Neuronal stem cell (in vitro differentiated cells): Measurements from ENCODE around the gene MYCN.
A peak's percentile ranks its signal among the peaks of the same experiment; 100 is the strongest.
"Not testable (repeated sequence)": the region's sequence is repeated elsewhere in the genome, so short reads cannot be mapped to it uniquely, and the experiment has no call there.

Source experiments
- DNase-seq: peaks from one replicate; pipeline ENCODE4 v3.0.0-alpha.2; 2013; ENCODE audit warnings: low spot score
- H2AFZ ChIP-seq: one replicate; pipeline ENCODE4 v1.6.1; 2013; ENCODE audit warnings: mild to moderate bottlenecking, low read length, inconsistent platforms
- H2AK5ac ChIP-seq: 2 replicates; pipeline ENCODE4 v1.6.1; 2013; ENCODE audit warnings: low read depth, mild to moderate bottlenecking, inconsistent platforms, low read length, moderate library complexity, mixed read lengths
- H2BK120ac ChIP-seq: 2 replicates; pipeline ENCODE4 v1.6.1; 2013; ENCODE audit warnings: low read depth, mild to moderate bottlenecking, inconsistent platforms, low read length, moderate library complexity, mixed read lengths
- H2BK12ac ChIP-seq: one replicate; pipeline ENCODE4 v1.6.1; 2013; ENCODE audit warnings: low read length, inconsistent platforms
- H2BK15ac ChIP-seq: 2 replicates; pipeline ENCODE4 v1.6.1; 2013; ENCODE audit warnings: mild to moderate bottlenecking, low read length, inconsistent platforms, mixed read lengths
- H2BK5ac ChIP-seq: one replicate; pipeline ENCODE4 v1.6.1; 2013; ENCODE audit warnings: inconsistent platforms, mild to moderate bottlenecking, low read length, moderate library complexity
- H3K14ac ChIP-seq: one replicate; pipeline ENCODE4 v1.6.1; 2013; ENCODE audit warnings: low read length, inconsistent platforms
- H3K18ac ChIP-seq: 2 replicates; pipeline ENCODE4 v1.6.1; 2013; ENCODE audit warnings: low read length, inconsistent platforms
- H3K23ac ChIP-seq: 2 replicates; pipeline ENCODE4 v1.6.1; 2013; ENCODE audit warnings: low read depth, mild to moderate bottlenecking, mixed read lengths, low read length, inconsistent platforms; ENCODE audit not compliant: poor library complexity
- H3K27ac ChIP-seq: replicated peaks from 3 replicates; pipeline ENCODE4 v1.5.1; 2013; ENCODE audit warnings: low read length, inconsistent platforms
- H3K27me3 ChIP-seq, 3 experiments: 2 replicates each; pipeline ENCODE4 v1.6.1; 2013; ENCODE audit warnings: low read length in 3 of 3, mild to moderate bottlenecking in 2 of 3, inconsistent platforms in 1 of 3, low read depth in 1 of 3, mixed read lengths in 1 of 3, moderate library complexity in 1 of 3; ENCODE audit not compliant: control insufficient read depth in 3 of 3, insufficient read depth in 3 of 3
- H3K36me3 ChIP-seq, 2 donors: replicated peaks in 1 of 2; 2 replicates each; pipeline ENCODE4 v1.6.1; 2013; ENCODE audit warnings: low read length in 2 of 2; ENCODE audit not compliant: control insufficient read depth in 2 of 2, insufficient read depth in 2 of 2
- H3K4ac ChIP-seq: 2 replicates; pipeline ENCODE4 v1.6.1; 2013; ENCODE audit warnings: inconsistent platforms, mild to moderate bottlenecking, low read length, moderate library complexity
- H3K4me1 ChIP-seq, 2 donors: 1 replicate in 1 of 2; 2 replicates in 1 of 2; pipeline ENCODE4 v1.6.1; 2013; ENCODE audit warnings: low read length in 2 of 2, low read depth in 1 of 2; ENCODE audit not compliant: control insufficient read depth in 2 of 2, insufficient read depth in 1 of 2
- H3K4me2 ChIP-seq: one replicate; pipeline ENCODE4 v1.6.1; 2013; ENCODE audit warnings: mild to moderate bottlenecking, low read length, inconsistent platforms; ENCODE audit not compliant: insufficient read depth, poor library complexity, severe bottlenecking
- H3K4me3 ChIP-seq, 2 donors: 2 replicates each; pipeline ENCODE4 v1.5.1; 2013; ENCODE audit warnings: low read length in 2 of 2, mild to moderate bottlenecking in 2 of 2, inconsistent platforms in 1 of 2, moderate library complexity in 1 of 2
- H3K79me1 ChIP-seq: one replicate; pipeline ENCODE4 v1.6.1; 2013; ENCODE audit warnings: low read depth, mild to moderate bottlenecking, inconsistent platforms, low read length, moderate library complexity
- H3K9ac ChIP-seq: one replicate; pipeline ENCODE4 v1.6.1; 2013; ENCODE audit warnings: mild to moderate bottlenecking, low read depth, low read length, inconsistent platforms; ENCODE audit not compliant: poor library complexity
- H3K9me3 ChIP-seq, 2 donors: replicated peaks in 1 of 2; 2 replicates each; pipeline versions ENCODE3 to v1.6.1; 2013; ENCODE audit warnings: low read length in 2 of 2, mild to moderate bottlenecking in 2 of 2, inconsistent platforms in 1 of 2, low read depth in 1 of 2, mixed read lengths in 1 of 2, moderate library complexity in 1 of 2; ENCODE audit not compliant: control insufficient read depth in 2 of 2, insufficient read depth in 1 of 2
- H4K8ac ChIP-seq: one replicate; pipeline ENCODE4 v1.6.1; 2013; ENCODE audit warnings: low read depth, mild to moderate bottlenecking, inconsistent platforms, low read length, moderate library complexity
- H4K91ac ChIP-seq: one replicate; pipeline ENCODE4 v1.6.1; 2013; ENCODE audit warnings: low read length, low read depth, mild to moderate bottlenecking, inconsistent platforms; ENCODE audit not compliant: poor library complexity
- WGBS, 2 donors: extraction: QIAGEN DNeasy Blood & Tissue Kit; methylation state at CpG; one replicate each; pipeline ENCODE4 v1.1.7; 2013; ENCODE audit warnings: missing lambda C conversion rate in 2 of 2, mixed read lengths in 1 of 2; ENCODE audit not compliant: insufficient read length in 2 of 2, insufficient replicate concordance in 1 of 2; ENCODE audit errors: extremely low coverage in 2 of 2; 5-methylcytosine and 5-hydroxymethylcytosine counted together

MYCN gene

DNA sequence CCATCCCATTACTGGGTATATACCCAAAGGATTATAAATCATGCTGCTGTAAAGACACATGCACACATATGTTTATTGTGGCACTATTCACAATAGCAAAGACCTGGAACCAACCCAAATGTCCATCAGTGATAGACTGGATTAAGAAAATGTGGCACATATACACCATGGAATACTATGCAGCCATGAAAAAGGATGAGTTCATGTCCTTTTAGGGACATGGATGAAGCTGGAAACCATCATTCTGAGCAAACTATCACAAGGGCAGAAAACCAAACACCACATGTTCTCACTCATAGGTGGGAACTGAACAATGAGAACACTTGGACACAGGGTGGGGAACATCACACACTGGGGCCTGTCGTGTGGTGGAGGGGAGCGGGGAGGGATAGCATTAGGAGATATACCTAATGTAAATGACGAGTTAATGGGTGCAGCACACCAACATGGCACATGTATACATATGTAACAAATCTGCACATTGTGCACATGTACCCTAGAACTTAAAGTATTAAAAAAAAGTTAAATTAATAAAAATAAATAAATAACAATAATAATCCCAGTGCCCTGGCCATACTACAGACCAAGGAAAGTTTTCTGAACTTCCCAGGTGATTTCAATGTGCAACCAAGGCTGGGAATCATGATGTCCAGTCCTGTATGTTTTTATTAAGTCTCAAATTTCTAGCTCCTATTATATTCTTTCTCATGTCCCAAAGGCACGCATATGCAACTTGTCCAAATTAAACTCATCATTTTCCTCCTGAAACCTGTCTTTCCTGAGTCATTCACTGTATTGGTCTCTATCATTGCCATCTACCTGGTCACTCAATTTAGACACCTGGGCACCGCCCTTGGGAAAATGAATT is 23.0 kb downstream of the MYCN start:
- H3K23ac ChIP-seq, DNase-seq, H2BK12ac ChIP-seq, H3K9me3 ChIP-seq, H3K36me3 ChIP-seq, H3K4me3 ChIP-seq, H3K9ac ChIP-seq, H2BK5ac ChIP-seq, H3K27me3 ChIP-seq, H2BK120ac ChIP-seq, H3K79me1 ChIP-seq, H4K8ac ChIP-seq, H3K18ac ChIP-seq, H3K4me2 ChIP-seq, H2BK15ac ChIP-seq, H2AK5ac ChIP-seq, H3K27ac ChIP-seq, H2AFZ ChIP-seq, H4K91ac ChIP-seq, H3K14ac ChIP-seq, H3K4ac ChIP-seq: not testable (repeated sequence)
- WGBS, 2 donors, result no CpG with 5 or more reads among the region's 5 CpGs
- peaks cover 14 to 28% of the 10 kb centered on the region in 2 donors for H3K4me1 ChIP-seq

DNA sequence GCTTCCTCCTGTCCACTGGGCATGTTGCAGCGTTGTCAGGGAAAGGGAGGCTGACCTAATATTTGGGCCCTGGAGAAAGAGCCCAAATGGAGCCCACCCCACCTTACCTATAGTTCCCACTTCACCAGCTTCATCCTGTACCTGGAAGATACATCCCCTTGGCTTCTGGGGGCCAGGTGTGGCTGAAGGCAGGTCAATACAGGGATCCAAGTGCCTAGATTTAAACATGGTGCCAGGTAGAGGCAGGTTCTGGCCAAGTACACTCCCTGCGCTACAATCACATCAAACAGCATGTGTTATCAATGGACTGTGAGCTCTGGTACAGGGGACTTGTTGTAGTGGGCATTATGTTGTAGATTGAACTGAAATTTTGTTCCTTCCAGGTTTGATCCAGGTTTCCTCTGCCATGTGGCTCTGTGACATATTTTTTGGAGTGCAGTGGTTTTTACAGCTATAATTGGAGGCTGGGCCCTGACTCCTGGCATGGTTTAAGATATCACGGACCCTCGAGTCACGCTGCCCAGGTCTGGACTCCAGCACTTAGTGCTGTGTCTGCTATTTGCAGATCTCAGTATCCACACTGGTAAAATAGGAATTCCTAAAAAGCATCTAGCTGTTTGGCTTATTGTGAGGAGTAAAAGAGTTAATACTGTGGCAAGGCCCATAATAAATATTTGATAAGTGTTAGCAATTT is 23.8 kb downstream of the MYCN start:
- Histone ChIP-seq H3K27me3 (no peaks in the 10 kb centered on the region), H4K8ac (no peak overlapping the region), H3K4me1 (peaks cover 13 to 25% of the 10 kb centered on the region in 2 donors), H3K9me3 (no peaks in the 10 kb centered on the region), H3K14ac (no peak overlapping the region), H4K91ac (no peak overlapping the region), H3K18ac (no peak overlapping the region), H3K9ac (no peak overlapping the region), H3K27ac (no peak overlapping the region), H3K36me3 (no peaks in the 10 kb centered on the region), H3K79me1 (no peaks in the 10 kb centered on the region), H3K4me2 (no peak overlapping the region), H2AK5ac (no peak overlapping the region), H2BK5ac (no peak overlapping the region), H2BK15ac (no peak overlapping the region), H3K4me3 (peak overlapping the region in 1 of 2 donors; percentile 17), H2BK120ac (no peak overlapping the region), H3K23ac (no peak overlapping the region), H3K4ac (no peak overlapping the region), H2BK12ac (peak overlapping the region; percentile 27), H2AFZ (no peak overlapping the region)
- DNase-seq, result no peak
- no CpG with 5 or more reads among the region's 5 CpGs for WGBS, 2 donors

DNA sequence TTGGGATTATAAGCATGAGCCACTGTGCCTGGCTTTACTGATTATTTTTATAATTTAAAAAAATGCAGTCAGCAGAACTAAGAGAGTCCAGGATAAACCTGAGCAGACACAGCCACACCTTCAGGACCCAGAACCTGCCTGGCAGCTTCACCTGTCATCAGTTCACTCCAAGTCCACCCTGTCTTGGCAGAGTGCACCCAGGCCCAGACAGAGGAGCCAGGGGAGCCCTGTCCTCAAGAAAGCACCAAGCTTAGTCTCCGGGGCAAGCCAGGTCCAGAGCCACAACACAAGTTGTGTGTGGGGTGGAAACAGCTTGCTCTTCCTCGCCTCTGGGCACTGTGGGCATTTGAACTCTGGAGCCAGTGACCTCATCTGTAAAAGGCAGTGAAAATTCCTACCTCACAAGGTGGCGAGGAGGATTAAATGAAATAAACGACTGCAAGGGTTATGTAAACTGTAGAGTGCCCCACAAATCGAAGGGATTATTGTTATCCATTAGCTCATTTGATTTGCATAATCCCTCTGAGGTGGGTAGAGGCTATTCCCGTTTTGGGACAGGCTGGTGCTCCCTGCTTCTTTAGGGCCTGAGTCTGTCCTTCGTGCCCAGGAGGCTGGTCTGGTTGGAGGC is 24.7 kb downstream of the MYCN start:
- Histone ChIP-seq H3K4me2 (no peak overlapping the region), H3K18ac (peak overlapping the region; percentile 84), H3K36me3 (no peaks in the 10 kb centered on the region), H3K4me3 (no peak overlapping the region), H3K9ac (peak overlapping the region; percentile 56), H3K27me3 (no peaks in the 10 kb centered on the region), H3K9me3 (no peaks in the 10 kb centered on the region), H4K91ac (peak overlapping the region; percentile 34), H2BK15ac (no peak overlapping the region), H3K4me1 (peaks cover 13 to 25% of the 10 kb centered on the region in 2 donors), H3K27ac (peak overlapping the region; percentile 33), H4K8ac (no peak overlapping the region), H3K14ac (no peak overlapping the region), H3K79me1 (no peaks in the 10 kb centered on the region), H2BK5ac (no peak overlapping the region), H2AFZ (peak overlapping the region; percentile 37), H2BK12ac (peak overlapping the region; percentile 4), H3K23ac (no peak overlapping the region), H3K4ac (no peak overlapping the region), H2BK120ac (no peak overlapping the region), H2AK5ac (peak overlapping the region; percentile 80)
- no peak for DNase-seq
- WGBS, 2 donors, result no CpG with 5 or more reads among the region's 7 CpGs

DNA sequence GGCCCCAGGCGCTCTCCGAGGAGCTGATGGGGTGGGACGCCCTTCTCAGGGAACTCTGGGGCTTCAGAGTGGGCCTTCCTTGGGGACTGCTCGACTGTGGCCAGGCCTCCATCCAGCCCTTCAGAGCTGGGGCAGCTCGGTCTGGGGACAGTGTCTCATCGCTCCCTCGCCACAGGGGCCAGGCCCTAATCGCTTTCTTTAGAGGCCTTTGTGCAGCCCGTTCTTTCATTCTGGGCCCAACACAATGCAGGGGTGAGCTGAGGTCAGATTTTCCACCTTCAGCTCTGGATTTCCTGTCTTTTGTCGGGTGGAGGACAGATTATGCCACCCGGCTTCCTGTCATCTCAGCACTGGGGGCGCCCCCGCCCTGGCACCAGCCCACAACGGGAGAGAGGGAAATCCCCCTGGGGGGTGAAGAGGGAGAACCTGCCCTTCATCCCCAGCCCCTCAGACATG is 25.2 kb downstream of the MYCN start:
- Histone ChIP-seq H3K14ac (no peak overlapping the region), H3K23ac (no peak overlapping the region), H3K36me3 (no peaks in the 10 kb centered on the region), H2AK5ac (peak overlapping the region; percentile 80), H3K4me3 (no peak overlapping the region), H3K4ac (no peak overlapping the region), H4K8ac (no peak overlapping the region), H2BK120ac (no peak overlapping the region), H2AFZ (peak overlapping the region; percentile 37), H3K4me2 (no peak overlapping the region), H3K27me3 (no peaks in the 10 kb centered on the region), H3K27ac (peak overlapping the region; percentile 33), H3K18ac (peak overlapping the region; percentile 65), H2BK12ac (no peak overlapping the region), H3K9me3 (no peaks in the 10 kb centered on the region), H3K4me1 (peaks cover 13 to 26% of the 10 kb centered on the region in 2 donors), H3K9ac (no peak overlapping the region), H2BK15ac (no peak overlapping the region), H4K91ac (no peak overlapping the region), H2BK5ac (no peak overlapping the region), H3K79me1 (no peaks in the 10 kb centered on the region)
- no CpG with 5 or more reads among the region's 14 CpGs for WGBS, 2 donors
- DNase-seq, result peak; percentile 89
